ENCODE results near the gene HOMER3.

DNA sequence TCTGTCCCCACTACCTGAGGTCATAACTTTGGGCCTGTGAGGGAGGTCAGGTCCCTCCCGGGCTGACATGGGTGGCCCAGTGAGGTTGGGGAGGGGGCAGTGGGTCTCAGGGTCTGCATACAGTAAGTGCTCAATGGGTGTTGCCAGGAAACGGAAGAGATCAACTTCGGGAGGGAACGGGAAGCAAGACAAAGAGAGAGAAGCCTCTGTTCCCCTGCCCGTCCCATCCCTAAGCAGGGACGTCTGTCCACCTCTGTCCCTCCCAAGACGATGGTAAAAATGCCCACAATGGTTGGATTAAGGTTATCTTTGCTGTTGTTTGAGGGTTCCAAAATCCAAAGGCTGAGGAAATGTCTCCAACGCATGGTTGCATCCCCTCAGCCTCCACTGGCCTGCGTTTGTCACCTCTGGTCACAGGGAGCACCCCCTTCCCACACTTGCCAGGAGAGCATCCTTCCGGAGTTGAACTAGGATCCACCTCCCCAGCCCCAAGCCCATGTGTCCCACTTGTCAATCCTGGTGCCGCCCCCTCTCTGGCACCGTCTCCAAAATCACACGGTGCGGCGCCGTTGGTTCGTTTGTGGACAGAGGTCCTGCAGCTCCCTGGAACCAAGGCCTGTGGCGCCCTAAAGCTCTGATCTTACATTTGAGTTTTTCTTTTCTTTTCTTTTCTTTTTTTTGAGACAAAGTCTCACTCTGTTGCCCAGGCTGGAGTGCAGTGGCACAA is 774 bp upstream of the HOMER3 start:
- TF ChIP-seq CTCF (IDR thresholded peaks at IDR 0.05; ENCODE audit: extremely low read depth in 1 of 2, insufficient read depth in 1 of 2, low read depth in 1 of 2, low read length in 2 of 2), result no peak
- TF ChIP-seq POLR2A (IDR thresholded peaks at IDR 0.05; ENCODE audit: low read depth, low read length), result no peak
- no peak for TF ChIP-seq POLR2AphosphoS5 (IDR thresholded peaks at IDR 0.05; ENCODE audit: insufficient read depth, low read depth, low read length)
- TF ChIP-seq EZH2 (IDR thresholded peaks at IDR 0.05; ENCODE audit: borderline replicate concordance, low read depth, low read length, severe bottlenecking), result no peak
- TF ChIP-seq MAX (IDR thresholded peaks at IDR 0.05; ENCODE audit: insufficient read depth, insufficient read length), result no peak

Data from endothelial cell of umbilical vein (primary cell).